K562 (cell line): ENCODE results near the gene CYB5R3. TPM values are rescaled to one million over a fixed set of nuclear protein-coding genes. Genes with fewer than 3 reads are reported as not detected.

Source experiments
- ATF4 ChIP-seq: fragments of 450-650 bp; formaldehyde crosslinking; IDR thresholded peaks from 2 replicates; pipeline ENCODE4 v1.4.0; 2022; ENCODE audit warnings: mild to moderate bottlenecking, moderate library complexity
- CXXC5 ChIP-seq: fragments of 250-450 bp; sonication (Bioruptor Pico); IDR thresholded peaks from 2 replicates; pipeline ENCODE4 v1.8.0; 2022; ENCODE audit warnings: inconsistent platforms, mild to moderate bottlenecking, moderate library complexity
- ELF4 ChIP-seq: fragments of 450-650 bp; formaldehyde crosslinking; IDR thresholded peaks from 2 replicates; pipeline ENCODE4 v1.4.0; 2022; ENCODE audit warnings: missing genetic modification characterization
- FOXK2 ChIP-seq, 2 experiments: fragments of 450-650 bp; IDR thresholded peaks in 1 of 2; conservative IDR thresholded peaks in 1 of 2; 2 replicates each; pipeline ENCODE4 v1.6.1; 2016; ENCODE audit warnings: low read depth in 2 of 2, mild to moderate bottlenecking in 1 of 2
- GABPB2 ChIP-seq: fragments of 250-450 bp; sonication (Bioruptor Pico); conservative IDR thresholded peaks from 2 replicates; pipeline ENCODE4 v1.5.1; 2021; ENCODE audit warnings: mild to moderate bottlenecking
- GMEB1 ChIP-seq: fragments of 250-450 bp; sonication (Bioruptor Pico); IDR thresholded peaks from 2 replicates; pipeline ENCODE4 v1.4.0; 2020; ENCODE audit warnings: mild to moderate bottlenecking
- KAT8 ChIP-seq: fragments of 450-650 bp; IDR thresholded peaks from 2 replicates; pipeline ENCODE4 v1.6.1; 2016; ENCODE audit warnings: low read depth, mild to moderate bottlenecking
- KDM2B ChIP-seq: fragments of 250-450 bp; sonication (Bioruptor Pico); IDR thresholded peaks from 2 replicates; pipeline ENCODE4 v1.8.0; 2021; ENCODE audit warnings: mild to moderate bottlenecking, moderate library complexity
- KLF1 ChIP-seq: fragments of 450-650 bp; IDR thresholded peaks from 2 replicates; pipeline ENCODE4 v1.6.1; 2016; ENCODE audit warnings: missing genetic modification characterization, missing compliant biosample characterization
- MAFK ChIP-seq: IDR thresholded peaks from 2 replicates; pipeline ENCODE4 v1.6.1; 2011; ENCODE audit warnings: low read length, improper control_type of control experiment
- NFRKB ChIP-seq: fragments of 450-650 bp; IDR thresholded peaks from 2 replicates; pipeline ENCODE4 v1.6.1; 2016; ENCODE audit warnings: low read depth
- NR2C1 ChIP-seq, 2 experiments: fragments of 450-650 bp; IDR thresholded peaks; 2 replicates each; pipeline ENCODE4 v1.6.1; 2017; ENCODE audit warnings: mild to moderate bottlenecking in 2 of 2, antibody characterized with exemption in 1 of 2, inconsistent platforms in 1 of 2, missing compliant biosample characterization in 1 of 2, missing genetic modification characterization in 1 of 2
- PYGO2 ChIP-seq: fragments of 450-650 bp; IDR thresholded peaks from 2 replicates; pipeline ENCODE4 v1.6.1; 2016; ENCODE audit warnings: mild to moderate bottlenecking, missing genetic modification characterization, moderate library complexity, missing compliant biosample characterization
- RAD21 ChIP-seq, 2 experiments: fragments of 250-450 bp in 1 of 2; fragments of 450-650 bp in 1 of 2; sonication (Bioruptor Pico) in 1 of 2; formaldehyde crosslinking in 1 of 2; IDR thresholded peaks in 1 of 2; conservative IDR thresholded peaks in 1 of 2; 2 replicates each; pipeline versions ENCODE4 v1.4.0 to v1.8.0; 2020 to 2022; ENCODE audit warnings: mild to moderate bottlenecking in 2 of 2, moderate library complexity in 1 of 2
- RBBP5 ChIP-seq: fragments of 200-600 bp; sonication (generic); IDR thresholded peaks from 2 replicates; pipeline ENCODE4 v1.6.1; 2012; ENCODE audit warnings: borderline replicate concordance, mild to moderate bottlenecking, low read length, control low read depth, inconsistent platforms; ENCODE audit not compliant: insufficient read depth, poor library complexity, severe bottlenecking
- STAT6 ChIP-seq: sonication (generic); formaldehyde crosslinking; IDR thresholded peaks from 2 replicates; pipeline ENCODE4 v1.8.1; 2023; ENCODE audit warnings: mild to moderate bottlenecking, missing genetic modification reagents
- ZBTB5 ChIP-seq: fragments of 450-650 bp; IDR thresholded peaks from 2 replicates; pipeline ENCODE4 v1.6.1; 2017; ENCODE audit warnings: antibody characterized with exemption
- ZNF174 ChIP-seq: fragments of 250-450 bp; sonication (Bioruptor Pico); IDR thresholded peaks from 2 replicates; pipeline ENCODE4 v1.4.0; 2020; ENCODE audit warnings: mild to moderate bottlenecking
- ZNF282 ChIP-seq: sonication (generic); formaldehyde crosslinking; IDR thresholded peaks from 2 replicates; pipeline ENCODE4 v1.8.1; 2023; ENCODE audit warnings: missing genetic modification reagents
- ZNF444 ChIP-seq: fragments of 250-450 bp; sonication (Bioruptor Pico); IDR thresholded peaks from 2 replicates; pipeline ENCODE4 v1.4.0; 2020; ENCODE audit warnings: mild to moderate bottlenecking, moderate library complexity
- ZNF445 ChIP-seq: fragments of 250-450 bp; sonication (Bioruptor Pico); IDR thresholded peaks from 2 replicates; pipeline ENCODE4 v1.4.0; 2020; ENCODE audit warnings: low read depth, mild to moderate bottlenecking, moderate library complexity
- polyA plus RNA-seq, 8 experiments: library from polyadenylated mRNA; depleted of rRNA in 4 of 8; stranded (reverse) in 5 of 8; unstranded in 3 of 8; fragments of >200 nt; fragmentation: Nextera tagmentation in 2 of 8; fragmentation: Illumina TruSeq in 1 of 8; extraction: Ambion mirVana in 2 of 8; extraction: Trizol in 1 of 8; gene quantifications; 2 replicates each; pipeline versions ENCODE4 v1.2.1 to v1.2.3, GENCODE V29; 2011 to 2014; ENCODE audit warnings: inconsistent platforms in 1 of 8, missing spikeins in 1 of 8
- total RNA-seq, 7 experiments: library from RNA; depleted of rRNA in 6 of 7; stranded (reverse); fragments of >200 nt in 6 of 7; fragmentation: Illumina TruSeq in 2 of 7; extraction: Trizol in 2 of 7; gene quantifications; 2 replicates each; pipeline versions ENCODE4 v1.2.1 to v1.2.3, GENCODE V29; 2011 to 2021; ENCODE audit warnings: low replicate concordance in 1 of 7

Gene CYB5R3
- total and polyA plus RNA-seq, 9 of the 15 experiments (the other 6 are each of a cell fraction or from before 2014, with no cell fraction given) = 1.4 to 66.8 (median 23.4) TPM

GRCh38 chr22:42614312-42615091 is 34.7 kb downstream of the CYB5R3 start, which contains the start of gene POLDIP3 (continued):
- TF ChIP-seq NR2C1 (IDR thresholded peaks at IDR 0.05) (peak; percentile 87), NR2C1 (tag; IDR thresholded peaks at IDR 0.05) (peak; percentile 92), ZBTB5 (no peak), FOXK2 (conservative IDR thresholded peaks at IDR 0.05 in 1 of 2, IDR thresholded peaks at IDR 0.05 in 1 of 2; ENCODE audit: low read depth in 2 of 2) (no peak), ELF4 (no peak), NFRKB (peak; percentile 92), KLF1 (tag) (no peak; the same call in 1 of the 2 replicates), ZNF174 (CRISPR knock-in tag) (no peak), KDM2B (no peak), PYGO2 (tag) (no peak), KAT8 (no peak), STAT6 (CRISPR knock-in tag) (no peak), MAFK (no peak), ZNF444 (CRISPR knock-in tag) (no peak), GABPB2 (CRISPR knock-in tag) (no peak), ZNF445 (CRISPR knock-in tag) (no peak), RAD21 (CRISPR knock-in tag; conservative IDR thresholded peaks at IDR 0.05 in 1 of 2, IDR thresholded peaks at IDR 0.05 in 1 of 2) (no peak), RBBP5 (peak; percentile 85), GMEB1 (CRISPR knock-in tag) (no peak), CXXC5 (peak; percentile 71), ATF4 (CRISPR knock-in tag) (no peak), ZNF282 (CRISPR knock-in tag) (no peak)
